Activated CD8-positive, alpha-beta memory T cell treated with anti-CD3 and anti-CD28 coated beads for 1 hour (primary cell): Measurements from ENCODE around the gene SLC40A1.

ENCODE experiments used
- DNase-seq, 2 donors: peaks; one replicate each; pipeline ENCODE4 v3.0.0-alpha.2; 2020; ENCODE audit warnings: low read depth in 1 of 2; ENCODE audit errors: extremely low read depth in 1 of 2

SLC40A1 gene

DNA sequence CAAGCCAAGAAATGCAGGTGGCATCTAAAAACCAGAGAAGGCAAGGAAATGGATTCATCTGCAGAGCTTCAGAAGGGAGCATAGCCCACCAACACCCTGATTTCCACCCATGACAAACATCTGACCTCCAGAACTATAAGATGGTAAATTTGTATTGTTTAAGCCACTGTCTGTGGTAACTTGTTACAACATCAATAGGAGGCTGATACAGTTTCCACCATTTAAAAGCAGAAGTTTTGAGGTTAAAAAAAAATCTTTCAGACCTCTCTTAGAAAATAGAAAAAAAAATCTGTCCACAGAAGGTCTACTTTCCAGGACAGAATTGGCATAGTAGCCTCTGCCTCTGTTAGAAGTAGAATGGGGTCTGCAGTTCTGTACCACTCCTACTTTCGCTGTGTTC is 37.2 kb downstream of the SLC40A1 start:
- DNase-seq: no peak

DNA sequence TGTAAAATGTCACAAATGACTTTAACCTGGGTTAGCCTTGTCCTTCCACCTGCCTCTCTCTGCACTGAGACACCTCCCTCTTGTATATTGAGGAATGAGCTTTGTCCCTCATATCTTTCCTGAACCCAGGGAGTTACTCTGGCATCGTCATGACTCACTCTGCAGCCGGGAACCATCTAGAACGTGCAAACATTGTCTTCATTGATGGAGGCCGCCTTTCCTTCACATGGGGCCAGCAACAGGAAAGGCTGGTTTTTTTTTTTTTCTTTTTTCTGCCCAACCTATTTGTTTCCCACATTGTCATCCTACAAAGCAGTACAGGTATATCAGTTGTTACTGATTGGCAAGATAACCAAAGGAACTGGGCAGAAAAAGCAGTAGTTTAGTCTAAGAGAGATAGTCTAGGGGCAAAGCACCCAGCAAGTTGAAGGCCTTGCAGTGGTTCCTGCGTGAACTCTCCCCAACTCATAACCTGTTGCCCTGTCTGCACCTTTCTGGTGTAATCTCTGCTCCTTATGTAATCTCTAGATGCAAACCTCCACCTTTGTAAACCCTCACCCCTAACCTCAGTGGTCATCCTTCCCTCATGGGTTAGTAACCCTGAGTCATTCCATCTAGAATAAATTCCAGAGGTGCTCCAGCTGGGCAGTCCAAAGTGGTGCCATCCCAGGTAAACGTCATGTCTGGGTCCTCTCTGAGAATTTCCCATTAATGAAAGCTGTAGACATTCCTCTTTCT is 38.3 kb downstream of the SLC40A1 start:
- DNase-seq: no peak

DNA sequence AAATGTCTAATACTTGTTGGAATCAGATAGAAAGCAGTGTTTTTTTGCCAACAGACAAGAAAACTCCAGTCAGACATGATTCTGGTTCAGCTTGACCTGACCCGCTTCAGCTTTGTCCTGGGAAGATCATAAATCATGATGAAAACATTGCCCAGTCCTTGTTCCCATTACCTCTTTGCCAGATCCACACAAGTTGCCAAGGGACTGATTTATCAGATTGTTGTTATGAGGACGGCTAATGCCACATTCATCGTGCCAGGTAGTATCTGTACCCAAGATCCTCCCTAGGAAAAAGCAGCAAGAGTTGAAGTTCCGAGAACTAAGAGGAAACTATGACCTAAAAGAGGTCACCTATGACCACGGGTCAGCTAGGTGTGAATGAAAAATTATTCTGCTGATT is 39.0 kb downstream of the SLC40A1 start:
- no peak for DNase-seq

DNA sequence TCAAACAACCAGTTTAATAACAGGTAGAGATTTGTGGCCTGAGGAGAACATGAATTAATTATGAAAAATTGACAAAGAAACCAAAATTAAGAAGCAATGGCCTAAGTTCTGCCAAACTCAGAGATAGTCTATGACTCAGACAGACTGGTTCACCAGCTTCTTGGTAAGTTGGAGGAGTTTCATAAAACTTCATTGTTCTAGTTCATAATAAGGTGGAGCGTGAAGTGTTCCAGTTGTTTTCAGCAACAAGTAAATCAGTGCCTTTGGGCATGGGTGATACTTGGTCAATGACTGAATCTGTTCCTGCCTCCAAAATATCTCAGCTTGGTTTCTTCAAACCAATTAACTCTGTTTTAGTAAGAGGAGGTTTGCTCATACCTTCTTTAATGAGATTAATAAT is 40.0 kb downstream of the SLC40A1 start:
- no peak for DNase-seq

DNA sequence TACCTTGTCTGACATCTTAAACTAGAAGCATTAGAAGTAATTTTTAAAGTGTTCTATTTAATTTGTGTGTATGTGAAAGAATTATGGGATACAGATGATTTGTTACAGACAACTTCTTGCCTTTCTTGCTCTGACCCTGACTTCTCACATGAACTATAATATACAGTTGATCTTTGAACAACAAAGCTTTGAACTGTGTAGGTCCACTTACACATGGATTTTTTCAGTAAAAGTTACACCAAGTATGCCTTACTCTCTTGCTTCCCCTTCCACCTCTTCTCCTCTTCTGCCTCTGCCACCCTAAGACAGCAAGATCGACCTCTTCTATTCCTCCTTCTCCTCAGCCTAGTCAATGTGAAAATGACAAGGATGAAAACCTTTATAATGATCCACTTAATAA is 42.2 kb downstream of the SLC40A1 start:
- DNase-seq: no peak

DNA sequence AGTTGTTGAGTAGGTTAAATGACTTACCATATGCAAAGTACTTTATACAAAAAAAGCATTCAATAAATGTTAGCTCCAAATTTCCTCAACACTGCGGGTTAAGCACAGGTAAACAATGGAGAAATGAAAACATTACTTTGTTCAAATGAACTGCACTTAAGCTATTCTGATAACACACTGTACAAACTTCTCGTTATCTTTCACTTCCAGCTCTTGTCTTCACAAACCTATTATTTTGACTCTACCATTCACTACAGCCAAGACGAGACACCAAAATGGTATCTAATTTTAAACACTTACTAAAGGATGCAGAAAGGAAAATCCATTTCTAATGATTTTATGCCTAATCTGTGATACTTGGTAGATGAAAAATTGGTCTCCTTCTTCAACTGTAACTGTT is 43.8 kb downstream of the SLC40A1 start:
- DNase-seq: no peak

DNA sequence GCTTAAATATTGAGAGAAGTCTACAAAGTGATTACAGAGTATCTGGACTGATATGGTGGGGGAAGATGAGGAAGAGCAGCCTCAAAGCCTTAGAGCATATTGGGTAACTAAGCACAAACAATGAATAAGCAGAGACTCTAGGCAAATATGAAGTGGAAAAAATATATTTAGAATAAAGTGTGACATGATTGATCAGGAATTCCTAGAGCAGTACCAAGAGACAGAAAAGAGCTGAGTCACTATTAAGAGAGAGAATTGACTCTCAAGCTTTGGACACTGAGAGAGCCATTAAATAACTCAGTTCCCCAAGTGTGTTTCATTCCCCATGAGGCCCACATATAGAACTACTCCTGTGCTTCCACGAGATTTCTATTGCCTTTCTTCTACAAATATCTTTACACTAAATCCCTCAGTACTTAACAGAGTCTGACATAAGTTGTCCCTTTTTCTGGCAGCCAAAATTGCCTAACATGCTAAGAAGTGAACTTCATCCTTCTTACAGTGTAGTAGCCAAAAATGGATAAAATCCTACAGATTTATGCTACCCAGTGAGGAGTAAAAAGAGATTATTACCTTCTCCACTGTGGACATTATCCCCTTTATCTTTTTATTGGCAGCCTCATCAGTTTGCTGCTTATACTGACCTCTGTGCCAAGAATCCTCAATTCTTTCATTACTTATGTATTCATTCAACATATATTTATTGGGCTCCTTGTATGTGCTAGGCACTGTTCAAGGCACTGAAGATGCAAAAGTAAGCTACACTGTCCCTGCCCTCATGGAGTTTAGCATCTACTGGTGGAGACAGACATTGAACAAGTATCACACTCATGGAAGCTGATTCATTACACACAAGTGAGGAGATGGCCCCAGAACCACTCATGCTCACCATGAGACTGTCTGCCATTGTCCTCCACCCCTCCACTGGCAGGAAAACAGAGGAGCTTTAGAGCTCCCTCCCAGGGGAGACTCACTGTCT is 45.4 kb downstream of the SLC40A1 start:
- no peak for DNase-seq

DNA sequence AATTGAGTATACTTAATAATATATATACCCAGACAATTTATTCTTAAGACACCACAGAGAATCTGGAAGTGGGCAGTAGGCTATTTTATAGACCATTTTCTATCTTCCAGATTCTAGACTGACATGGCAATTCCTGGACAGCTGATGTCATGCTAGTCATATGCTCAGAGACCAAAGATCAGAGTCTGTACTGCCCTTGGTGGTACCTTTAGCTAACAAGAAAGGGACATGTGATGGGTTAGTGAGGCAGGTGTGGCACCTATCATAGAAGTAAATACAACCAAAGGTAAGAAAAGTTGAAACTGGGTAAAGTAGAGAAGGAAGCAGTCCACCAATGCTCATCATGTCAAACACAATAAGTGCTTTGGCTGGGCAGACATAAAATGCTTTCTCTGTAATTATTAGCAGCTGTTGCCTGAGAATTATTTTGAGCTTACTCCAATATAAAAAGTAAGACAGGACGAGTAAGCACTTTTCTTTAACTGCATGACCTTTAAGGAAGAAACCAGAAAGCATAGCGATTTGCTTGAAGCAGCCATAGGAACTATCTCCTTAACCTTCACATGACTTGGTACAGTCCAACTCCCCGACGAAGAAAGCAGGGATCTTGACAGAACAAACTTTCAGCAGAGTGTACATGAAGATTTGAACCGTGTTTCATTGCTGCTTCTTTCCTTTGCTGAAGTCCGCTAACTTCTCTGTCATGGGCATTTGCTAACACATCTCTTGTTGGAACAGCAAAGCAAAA is 47.1 kb downstream of the SLC40A1 start:
- no peak for DNase-seq

DNA sequence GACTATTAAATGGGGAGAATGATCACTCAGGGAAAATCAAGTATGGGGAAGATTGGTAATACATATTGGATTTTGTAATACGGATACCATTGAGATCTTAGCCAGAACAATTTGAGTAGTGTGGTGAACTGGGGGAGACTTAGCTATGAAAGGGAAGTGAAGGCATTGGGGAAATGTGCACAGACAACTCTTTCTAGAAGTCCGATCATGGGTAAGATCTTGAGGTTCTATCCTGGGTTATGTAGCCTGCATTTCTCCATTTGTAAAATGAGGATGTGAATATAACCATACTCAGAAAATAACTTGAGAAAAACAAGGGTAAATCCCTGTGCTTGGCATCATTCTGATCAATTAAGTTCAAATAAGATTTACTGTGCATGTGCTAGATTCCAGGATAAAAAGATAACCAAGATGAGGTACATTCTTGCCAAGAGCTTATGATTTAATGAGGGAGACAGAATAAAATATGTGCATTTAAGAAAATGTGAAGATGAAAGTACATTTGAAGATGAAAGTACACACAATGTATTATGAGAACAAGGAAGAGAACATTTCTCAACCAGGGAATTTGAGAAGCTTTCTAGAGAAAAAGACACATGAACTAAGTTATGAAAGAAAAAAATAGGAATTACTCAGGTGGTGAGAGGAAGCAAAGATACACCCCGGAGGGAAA is 49.5 kb downstream of the SLC40A1 start:
- DNase-seq: no peak

DNA sequence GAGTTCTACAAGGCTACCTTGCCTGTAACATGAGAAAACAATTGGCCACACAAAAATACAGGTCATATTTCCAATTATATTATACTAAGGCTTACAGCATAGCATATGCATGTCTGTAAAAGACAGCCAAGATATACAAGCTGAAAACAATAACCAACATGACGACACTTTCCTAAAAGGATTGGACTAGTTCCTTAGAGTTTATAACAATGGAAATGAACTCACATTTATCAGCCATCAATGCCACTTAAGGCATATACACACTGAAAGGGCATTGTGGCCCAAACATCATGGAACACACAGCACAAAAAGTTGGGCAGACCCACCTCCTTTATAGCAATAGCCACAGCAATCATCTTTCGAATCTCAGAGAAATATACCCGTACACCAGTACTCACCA is 52.0 kb downstream of the SLC40A1 start:
- DNase-seq: no peak

DNA sequence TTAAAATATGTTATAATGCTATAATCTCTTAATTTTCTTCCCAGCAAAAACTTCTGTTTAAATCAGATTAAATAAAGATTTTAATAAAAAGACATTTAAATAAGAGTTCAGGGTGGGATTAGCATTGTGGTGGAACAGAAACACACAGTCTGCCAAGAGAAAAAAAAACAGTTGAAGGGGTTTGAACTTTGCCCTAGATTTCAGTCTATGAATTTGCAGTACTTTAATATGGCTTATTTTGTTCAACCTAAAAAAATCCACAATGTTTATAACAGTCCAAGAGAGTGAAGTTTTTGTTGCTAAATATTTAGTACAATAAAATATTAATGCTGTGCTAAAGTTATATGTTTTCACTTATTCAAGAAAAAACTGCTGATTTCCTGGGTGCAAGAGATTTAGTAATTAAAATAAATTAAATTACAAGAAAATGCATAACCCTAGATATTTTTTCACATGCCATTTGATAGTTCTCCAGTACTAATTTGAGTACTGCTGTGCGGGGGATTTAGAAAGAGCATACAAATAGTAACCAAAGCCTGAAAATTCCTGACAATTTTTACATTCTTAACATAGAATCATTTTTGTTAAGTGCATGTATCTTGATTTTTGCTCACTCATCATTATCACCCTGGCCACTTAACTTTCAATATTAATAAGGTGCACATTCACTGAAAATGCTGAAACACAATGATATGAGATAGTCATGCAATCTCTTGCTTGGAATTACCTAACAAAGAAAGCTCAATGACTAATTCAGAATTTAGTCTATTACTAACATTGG is 52.6 kb downstream of the SLC40A1 start:
- no peak for DNase-seq

DNA sequence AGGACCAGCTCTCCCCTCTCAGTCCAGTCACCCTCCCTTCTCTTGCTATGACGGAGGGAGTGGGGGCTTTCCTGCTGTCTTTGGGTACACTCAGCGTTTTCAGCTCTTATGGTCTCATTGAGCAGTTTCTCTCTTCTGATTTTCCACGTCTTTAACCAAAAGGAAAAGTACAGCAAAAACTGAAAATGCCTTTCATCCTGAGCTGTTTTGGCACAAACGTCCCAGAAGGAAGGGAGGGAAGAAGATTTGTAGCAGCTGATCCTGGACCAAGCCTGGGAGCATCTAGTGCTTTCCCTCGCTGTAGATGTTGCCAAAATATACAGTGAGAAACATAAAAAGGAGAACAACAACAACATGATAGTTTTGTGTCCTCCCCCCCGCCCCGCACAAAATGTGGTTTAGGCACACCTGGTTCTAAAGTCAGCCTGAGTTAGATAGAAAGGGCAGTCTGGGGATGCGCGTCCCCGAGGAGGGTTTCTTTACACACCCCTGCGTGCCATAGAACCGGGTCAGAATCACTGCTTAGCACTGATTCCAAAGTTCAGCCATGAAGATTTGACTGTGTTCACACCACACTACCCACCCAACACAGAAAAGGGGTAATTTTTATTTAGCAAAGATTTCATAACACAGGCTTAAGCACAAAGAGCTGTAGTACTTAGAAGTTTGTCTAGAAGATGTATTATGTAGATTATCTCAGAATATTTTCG is 53.4 kb downstream of the SLC40A1 start:
- DNase-seq: no peak

DNA sequence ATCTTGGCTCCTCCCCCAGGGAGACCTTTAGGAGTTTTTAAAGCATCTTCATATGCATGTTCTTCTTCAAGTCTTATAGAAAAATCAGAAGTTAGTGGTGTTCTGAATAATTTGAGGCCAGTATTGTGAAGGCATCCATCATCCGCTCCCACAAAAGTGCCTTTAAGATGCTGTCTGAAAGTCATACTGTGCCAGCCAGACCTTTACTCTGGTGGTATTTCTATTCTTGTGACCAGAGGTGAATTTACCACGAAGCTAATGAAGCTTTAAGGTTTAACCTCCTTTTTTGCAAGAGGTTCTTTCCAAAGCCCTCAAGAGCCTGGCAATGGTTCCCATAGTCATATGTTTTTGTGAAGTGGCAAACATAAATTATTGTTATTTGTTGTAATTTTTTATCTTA is 54.3 kb downstream of the SLC40A1 start:
- no peak for DNase-seq

DNA sequence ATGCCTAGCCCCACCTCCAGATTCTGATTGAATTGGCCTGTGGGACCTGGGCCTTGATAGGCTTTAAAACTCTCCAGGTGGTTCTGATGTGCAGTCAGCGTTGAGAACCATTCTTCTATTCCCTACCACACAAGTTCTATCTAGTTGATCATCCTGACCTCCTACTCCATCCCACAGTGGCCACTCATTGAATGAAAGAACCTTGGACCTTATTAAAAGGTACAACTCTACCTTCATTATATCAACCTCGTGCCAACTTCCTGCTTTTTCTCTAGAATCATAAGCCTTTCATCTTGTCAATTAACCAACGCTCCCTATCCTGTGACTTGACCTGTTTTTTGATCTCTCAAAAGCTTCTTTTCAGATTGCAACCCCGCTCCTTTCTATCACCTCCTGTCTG is 55.8 kb downstream of the SLC40A1 start:
- no peak for DNase-seq

DNA sequence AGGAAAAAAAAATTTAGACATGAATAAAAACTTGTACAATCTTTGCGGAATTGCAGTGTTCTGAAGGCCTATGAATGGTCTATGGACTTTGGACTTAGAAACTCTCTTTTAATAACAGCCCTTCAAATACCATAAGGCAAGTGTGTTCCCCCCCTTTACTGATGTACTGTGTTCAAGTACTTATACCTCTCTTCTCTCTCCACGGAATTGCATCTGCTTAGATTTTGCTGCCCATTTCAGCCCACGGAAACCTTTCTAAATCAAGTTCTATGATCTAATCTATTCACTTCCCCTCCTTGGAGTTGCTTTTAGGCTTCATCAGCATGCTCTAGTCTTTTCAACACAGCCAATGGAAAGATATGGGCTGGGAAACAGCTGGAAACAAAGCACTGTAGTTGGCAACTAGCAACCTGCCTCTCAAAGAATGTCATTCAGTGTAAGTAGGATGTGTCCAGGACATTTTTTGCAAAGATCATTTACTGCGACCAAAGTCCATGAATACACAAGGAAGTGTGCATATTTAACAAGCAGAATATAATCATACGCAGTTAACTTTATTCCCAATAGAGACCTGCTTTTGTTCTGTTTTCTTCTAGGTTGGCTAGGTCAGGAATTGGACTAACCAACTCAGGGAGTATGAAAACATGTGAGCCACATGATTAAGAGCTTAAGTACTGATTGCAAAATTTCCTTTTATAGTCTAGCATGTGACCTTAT is 58.0 kb downstream of the SLC40A1 start:
- DNase-seq: no peak

DNA sequence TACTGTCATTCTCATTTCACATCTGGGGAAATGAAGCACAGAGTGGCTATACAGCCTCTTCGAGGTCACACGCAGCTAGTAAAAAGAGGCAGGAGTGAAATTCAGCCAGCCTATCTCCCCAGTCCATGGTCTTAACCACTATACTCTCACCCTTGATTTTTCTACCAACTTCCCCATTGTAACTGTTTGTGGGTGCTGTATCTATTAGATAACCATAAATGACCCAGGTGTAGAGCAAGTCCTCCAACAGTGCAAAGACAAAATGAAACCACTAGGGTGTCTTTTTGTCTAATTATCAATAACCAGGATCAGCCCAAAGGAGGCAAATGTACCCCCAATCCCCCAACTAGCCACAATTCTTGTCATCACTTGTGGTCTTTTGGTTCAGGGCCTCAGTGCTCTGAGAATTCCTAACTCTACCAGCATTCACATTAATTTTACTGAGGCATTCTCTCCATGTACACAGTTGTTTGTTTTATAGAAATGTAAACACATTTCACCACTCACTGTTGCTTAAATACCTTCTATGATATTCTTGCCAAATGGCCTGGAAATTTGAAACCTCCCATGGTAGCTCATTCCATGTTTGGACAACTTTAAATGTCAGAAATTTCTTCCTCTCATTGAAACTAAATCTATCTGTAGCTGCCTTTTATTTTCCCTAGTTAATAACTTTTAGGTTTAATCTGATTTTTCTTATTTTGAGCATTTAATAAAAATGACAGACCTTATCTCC is 58.7 kb downstream of the SLC40A1 start:
- no peak for DNase-seq

DNA sequence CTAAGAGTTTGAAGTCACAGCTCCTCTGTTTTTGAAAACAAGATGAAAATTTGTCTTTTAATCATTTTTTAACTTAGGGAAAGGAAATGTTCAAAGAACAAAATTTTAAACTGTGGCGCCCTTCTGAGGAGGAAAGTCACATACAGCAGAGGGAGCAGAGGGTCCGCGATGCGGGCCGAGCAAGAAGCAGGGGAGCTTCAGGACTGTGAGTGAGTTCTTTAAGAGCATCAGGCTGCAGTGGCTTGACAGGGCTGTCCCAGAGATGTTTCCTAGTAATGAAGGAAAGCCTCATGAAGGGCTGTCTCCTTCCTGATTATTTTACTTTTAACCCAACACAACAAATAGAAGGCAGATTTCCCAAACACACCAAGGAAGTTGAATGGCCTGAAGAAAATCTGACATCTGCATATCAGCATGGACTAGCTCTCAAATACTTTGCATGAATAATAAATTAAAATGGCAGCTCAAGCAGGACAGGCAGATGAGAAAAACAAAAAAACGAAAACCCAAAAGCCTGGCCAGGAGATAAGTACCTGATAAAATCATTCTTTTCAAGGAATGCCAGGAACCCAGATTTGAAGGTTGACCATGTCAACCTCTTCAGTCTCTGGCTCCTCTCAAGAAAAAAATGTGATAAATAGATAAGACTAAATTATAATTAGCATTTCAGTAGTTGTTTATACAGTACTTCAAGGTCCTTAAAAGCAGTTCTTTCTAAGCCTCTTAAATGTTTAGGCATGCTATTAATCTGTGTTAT is 60.8 kb downstream of the SLC40A1 start:
- no peak for DNase-seq
